Activated CD8-positive, alpha-beta memory T cell treated with anti-CD3 and anti-CD28 coated beads for 4 hours (primary cell): ENCODE measurements around the gene ZC3H10.
"Not testable (repeated sequence)": the region's sequence is repeated elsewhere in the genome, so short reads cannot be mapped to it uniquely, and the experiment has no call there.

Experiments
- DNase-seq, 2 donors: peaks; one replicate each; pipeline ENCODE4 v3.0.0-alpha.2; 2020; ENCODE audit warnings: low read depth in 2 of 2

Gene ZC3H10

GRCh38 chr12:56102683-56103065, 15.4 kb upstream of the ZC3H10 start:
- no peak for DNase-seq

GRCh38 chr12:56103066-56103711, 14.9 kb upstream of the ZC3H10 start:
- no peak for DNase-seq

DNA sequence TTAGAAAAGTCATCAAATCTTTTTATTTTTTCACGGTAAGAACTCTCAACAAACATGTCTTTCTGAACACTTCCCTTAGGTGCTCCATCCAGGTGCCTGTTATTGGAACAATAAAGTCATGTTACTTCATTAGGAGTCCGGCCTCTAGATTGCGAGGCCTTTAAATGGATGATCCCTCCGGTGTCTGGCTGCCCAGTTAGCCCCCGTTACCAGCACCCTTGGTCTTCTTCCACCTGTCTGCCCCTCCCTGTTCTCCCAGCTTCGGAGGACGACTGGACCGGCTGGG, 14.3 kb upstream of the ZC3H10 start:
- DNase-seq: no peak

GRCh38 chr12:56104109-56104814, 13.8 kb upstream of the ZC3H10 start, which contains the start of gene PA2G4:
Gene PA2G4, plus strand, starts transcription at chr12:56104559. Its CDS starts 179 bp downstream, at chr12:56104738.
- peak; percentile 94 to 95 for DNase-seq

GRCh38 chr12:56104815-56105608, 13.1 kb upstream of the ZC3H10 start:
- DNase-seq: no peak

DNA sequence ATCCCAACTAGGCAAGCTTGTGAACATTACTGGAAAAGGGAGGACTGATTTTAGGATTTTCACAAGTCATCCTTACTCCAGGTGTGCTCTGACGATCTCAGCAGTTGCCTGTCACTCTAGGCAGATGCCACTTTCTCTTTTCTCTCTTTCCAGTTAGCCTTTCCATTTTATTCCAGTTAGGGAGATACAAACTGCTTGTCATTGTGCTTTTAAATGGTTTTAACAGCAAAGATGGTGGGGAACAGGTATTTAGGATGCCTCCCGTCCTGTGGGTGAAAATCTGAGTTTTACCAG, 12.5 kb upstream of the ZC3H10 start:
- no peak for DNase-seq

GRCh38 chr12:56107242-56107641, 10.8 kb upstream of the ZC3H10 start:
- no peak for DNase-seq

- no peak for DNase-seq
These were observed 7.5 kb upstream of the ZC3H10 start for GRCh38 chr12:56110571-56110970.

- DNase-seq: no peak
These were observed 4.0 kb upstream of the ZC3H10 start for GRCh38 chr12:56114084-56114483.

DNA sequence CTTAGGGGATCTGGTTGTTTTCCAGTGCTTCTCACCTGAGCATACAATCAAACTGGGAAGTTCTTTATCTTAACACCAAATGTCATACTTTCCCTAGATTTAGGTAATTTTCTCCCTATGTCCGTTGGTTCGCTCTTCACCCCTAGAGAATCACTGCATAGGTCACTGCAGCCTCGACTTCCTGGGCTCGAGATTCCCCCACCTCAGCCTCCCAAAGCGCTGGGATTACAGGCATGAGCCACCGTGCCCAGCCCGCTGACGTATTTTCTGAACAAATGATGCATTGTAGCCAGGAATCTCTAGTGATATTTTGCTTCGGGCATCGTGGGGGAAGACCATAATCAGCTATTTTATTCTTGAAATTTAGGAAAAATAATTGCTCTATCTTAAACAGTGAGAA, 2.7 kb upstream of the ZC3H10 start:
- no peak for DNase-seq

DNA sequence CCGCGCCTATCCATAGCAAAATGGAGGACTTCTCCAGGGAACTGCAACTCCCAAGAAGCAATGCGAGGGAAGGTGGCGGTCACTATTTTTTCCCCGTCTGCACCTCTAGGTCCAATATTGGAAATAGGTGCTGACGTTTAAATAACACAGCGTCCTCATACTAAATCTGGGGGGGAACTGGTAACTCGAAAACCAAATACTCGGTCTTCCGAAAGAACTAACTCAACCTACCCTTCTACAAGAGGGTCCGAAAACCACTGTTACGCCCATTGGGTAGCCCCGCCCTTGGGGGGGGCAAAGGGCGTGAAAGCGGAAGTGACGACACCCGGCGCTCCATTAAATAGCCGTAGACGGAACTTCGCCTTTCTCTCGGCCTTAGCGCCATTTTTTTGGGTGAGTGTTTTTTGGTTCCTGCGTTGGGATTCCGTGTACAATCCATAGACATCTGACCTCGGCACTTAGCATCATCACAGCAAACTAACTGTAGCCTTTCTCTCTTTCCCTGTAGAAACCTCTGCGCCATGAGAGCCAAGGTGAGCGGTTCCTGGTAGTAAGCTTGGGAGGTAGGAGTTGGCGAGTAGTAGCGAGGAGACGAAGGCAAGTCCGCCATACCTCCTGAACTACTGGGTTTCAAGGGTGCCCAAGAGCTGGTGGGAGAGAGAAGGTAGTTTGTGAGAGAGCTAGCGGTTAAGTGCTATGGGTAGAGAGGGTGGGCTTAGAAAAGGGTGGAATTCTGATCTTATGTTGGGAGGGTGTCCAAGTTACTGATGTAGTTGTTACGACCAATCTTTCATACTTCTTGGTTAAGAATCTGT, 1.6 kb upstream of the ZC3H10 start, which contains the start of gene RPL41:
TSS of gene RPL41 (plus strand) at position 367 of the 815 bp plus-strand sequence.
- DNase-seq: peak; percentile 87 to 92

- not testable (repeated sequence) for DNase-seq
These were observed 872 bp upstream of the ZC3H10 start for GRCh38 chr12:56117082-56117706.

DNA sequence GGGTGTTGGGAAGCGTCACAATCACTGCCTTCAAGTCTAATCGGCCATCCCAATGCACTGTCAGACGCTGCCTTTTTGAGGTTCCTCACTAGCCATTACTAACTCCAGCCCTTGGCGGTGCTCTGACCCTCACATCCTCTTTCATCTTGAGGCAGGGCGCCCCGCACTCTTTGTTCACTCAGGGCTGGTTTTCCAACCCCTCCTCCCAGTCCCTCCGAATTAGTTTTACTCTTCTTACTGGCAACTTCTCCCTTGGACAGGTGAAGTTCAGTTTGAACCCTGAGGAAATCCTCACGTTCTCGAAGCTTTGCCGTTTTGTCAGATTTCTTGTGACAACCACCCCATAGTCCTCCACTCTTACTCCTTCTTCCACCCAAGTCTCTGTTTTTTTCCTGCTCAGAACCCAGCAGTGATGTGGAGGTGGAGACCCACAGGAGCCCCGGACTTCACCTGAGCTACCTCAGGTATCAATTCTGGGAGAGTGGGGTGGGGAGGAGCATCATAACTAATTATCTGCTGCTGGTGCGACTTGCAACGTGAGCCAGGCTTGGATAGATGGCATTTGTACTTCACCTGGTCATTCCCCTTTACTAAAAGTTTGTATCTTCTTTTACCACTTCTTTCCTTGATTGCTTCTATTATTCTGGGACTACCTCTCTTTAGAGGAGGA, 757 bp downstream of the ZC3H10 start:
- DNase-seq: no peak

DNA sequence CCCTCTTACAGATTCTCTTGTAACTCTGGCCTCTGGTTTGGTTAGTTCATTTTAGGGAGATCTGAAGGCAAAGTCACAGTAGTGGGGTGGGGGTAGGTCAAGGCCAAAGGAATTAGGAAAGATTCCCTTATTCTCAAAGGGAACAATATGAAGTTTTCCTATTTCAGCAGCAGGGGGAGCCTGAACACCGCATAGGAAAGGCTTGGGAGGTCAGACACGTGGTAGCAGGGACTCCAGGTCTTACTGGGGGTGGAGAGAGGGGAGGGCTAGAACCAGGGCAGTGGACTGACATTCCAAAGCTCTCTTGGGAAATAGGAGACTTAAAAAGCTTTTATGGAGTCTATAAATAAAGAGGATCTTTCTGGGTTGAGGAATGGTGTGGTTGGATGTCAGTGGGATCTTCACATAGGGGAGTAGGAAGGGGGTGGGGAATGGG, 1.3 kb downstream of the ZC3H10 start:
- peak in 1 of 2 donors; percentile 30 for DNase-seq

- no peak for DNase-seq
These were observed 2.2 kb downstream of the ZC3H10 start for GRCh38 chr12:56120158-56120846.

- DNase-seq: no peak
These were observed 3.3 kb downstream of the ZC3H10 start for GRCh38 chr12:56121204-56121870.

GRCh38 chr12:56122637-56123036, 4.6 kb downstream of the ZC3H10 start:
- DNase-seq: no peak

- no peak for DNase-seq
These were observed 6.1 kb downstream of the ZC3H10 start for GRCh38 chr12:56124133-56124532.

GRCh38 chr12:56126732-56127239, 8.7 kb downstream of the ZC3H10 start:
- DNase-seq: no peak

GRCh38 chr12:56127485-56127887, 9.4 kb downstream of the ZC3H10 start:
- DNase-seq: no peak
